ENCODE data around the gene IGFL2.

IGFL2 gene

DNA sequence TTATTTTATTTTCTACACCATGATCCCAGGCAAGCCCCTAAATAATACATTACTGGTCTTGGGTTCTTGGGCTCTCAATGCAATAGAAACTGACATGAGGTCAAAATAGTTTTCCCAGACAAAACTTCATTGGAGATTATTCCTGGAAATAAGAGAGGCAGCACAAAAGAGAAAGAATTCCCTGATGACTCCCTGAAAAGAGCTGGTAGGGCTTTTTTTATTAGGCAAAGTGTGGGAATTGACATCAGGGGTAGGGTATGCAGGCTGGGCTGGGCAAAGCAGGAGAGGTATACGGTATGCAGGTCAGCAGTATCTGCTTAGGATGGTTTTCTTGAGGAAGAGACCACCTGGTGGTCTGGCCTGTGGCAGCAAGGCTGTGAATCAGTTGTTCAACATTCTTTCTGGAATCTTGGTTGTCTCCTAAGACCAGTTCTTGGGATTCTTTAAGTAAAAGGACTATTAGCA, 14.2 kb upstream of the IGFL2 start:
- H3K27ac ChIP-seq = peak overlapping the region; percentile 80
- H2AFZ ChIP-seq = peak overlapping the region; percentile 65
- H3K27me3 ChIP-seq (ENCODE audit: control insufficient read depth, insufficient read depth, low read length) = no peaks in the 10 kb centered on the region
- no peaks in the 10 kb centered on the region for H3K36me3 ChIP-seq (ENCODE audit: control insufficient read depth, insufficient read depth, low read length)
- no peak overlapping the region for H3K9ac ChIP-seq
- peaks cover 6% of the 10 kb centered on the region for H3K4me1 ChIP-seq
- H3K4me2 ChIP-seq (ENCODE audit: low read length) = peak overlapping the region; percentile 0
- H3K79me2 ChIP-seq = no peaks in the 10 kb centered on the region
- H3K4me3 ChIP-seq (ENCODE audit: low read depth, low read length) = no peak overlapping the region
- TF ChIP-seq CTCF (IDR thresholded peaks at IDR 0.05) = no peak
- no peaks in the 10 kb centered on the region for H3K9me3 ChIP-seq (ENCODE audit: control insufficient read depth, low read length)

- TF ChIP-seq CTCF (IDR thresholded peaks at IDR 0.05) = no peak
- H3K27me3 ChIP-seq (ENCODE audit: control insufficient read depth, insufficient read depth, low read length) = no peaks in the 10 kb centered on the region
- no peaks in the 10 kb centered on the region for H3K9me3 ChIP-seq (ENCODE audit: control insufficient read depth, low read length)
Observed at GRCh38 chr19:46134527-46134926, 13.5 kb upstream of the IGFL2 start.

GRCh38 chr19:46137915-46138473, 10.0 kb upstream of the IGFL2 start:
- Histone ChIP-seq H3K27me3 (ENCODE audit: control insufficient read depth, insufficient read depth, low read length) (no peaks in the 10 kb centered on the region), H3K9me3 (ENCODE audit: control insufficient read depth, low read length) (no peaks in the 10 kb centered on the region), H3K9ac (no peak overlapping the region)

More at GRCh38 chr19:46134527-46134926, 13.5 kb upstream of the IGFL2 start:
- Histone ChIP-seq H3K4me3 (ENCODE audit: low read depth, low read length) (no peak overlapping the region), H3K36me3 (ENCODE audit: control insufficient read depth, insufficient read depth, low read length) (no peaks in the 10 kb centered on the region), H2AFZ (no peak overlapping the region), H3K4me1 (peaks cover 6% of the 10 kb centered on the region), H3K79me2 (no peaks in the 10 kb centered on the region), H3K9ac (no peak overlapping the region), H3K4me2 (ENCODE audit: low read length) (no peak overlapping the region), H3K27ac (no peak overlapping the region)

GRCh38 chr19:46141421-46141820, 6.6 kb upstream of the IGFL2 start:
- H3K4me2 ChIP-seq (ENCODE audit: low read length) = no peak overlapping the region
- no peak overlapping the region for H2AFZ ChIP-seq
- no peak overlapping the region for H3K9ac ChIP-seq
- no peaks in the 10 kb centered on the region for H3K4me1 ChIP-seq
- no peak overlapping the region for H3K4me3 ChIP-seq (ENCODE audit: low read depth, low read length)
- no peaks in the 10 kb centered on the region for H3K27me3 ChIP-seq (ENCODE audit: control insufficient read depth, insufficient read depth, low read length)
- no peaks in the 10 kb centered on the region for H3K9me3 ChIP-seq (ENCODE audit: control insufficient read depth, low read length)
- no peak for TF ChIP-seq CTCF (IDR thresholded peaks at IDR 0.05)
- no peak overlapping the region for H3K27ac ChIP-seq
- no peaks in the 10 kb centered on the region for H3K79me2 ChIP-seq
- no peaks in the 10 kb centered on the region for H3K36me3 ChIP-seq (ENCODE audit: control insufficient read depth, insufficient read depth, low read length)

More at GRCh38 chr19:46137915-46138473, 10.0 kb upstream of the IGFL2 start:
- H3K79me2 ChIP-seq = no peaks in the 10 kb centered on the region
- H3K27ac ChIP-seq = no peak overlapping the region
- H3K4me3 ChIP-seq (ENCODE audit: low read depth, low read length) = no peak overlapping the region
- H3K4me1 ChIP-seq = peaks cover 6% of the 10 kb centered on the region
- TF ChIP-seq CTCF (IDR thresholded peaks at IDR 0.05) = no peak
- no peak overlapping the region for H3K4me2 ChIP-seq (ENCODE audit: low read length)
- no peaks in the 10 kb centered on the region for H3K36me3 ChIP-seq (ENCODE audit: control insufficient read depth, insufficient read depth, low read length)
- no peak overlapping the region for H2AFZ ChIP-seq

- H2AFZ ChIP-seq = no peak overlapping the region
- H3K79me2 ChIP-seq = no peaks in the 10 kb centered on the region
- no peak overlapping the region for H3K9ac ChIP-seq
- no peaks in the 10 kb centered on the region for H3K4me1 ChIP-seq
- no peak overlapping the region for H3K27ac ChIP-seq
- no peak overlapping the region for H3K4me3 ChIP-seq (ENCODE audit: low read depth, low read length)
- H3K27me3 ChIP-seq (ENCODE audit: control insufficient read depth, insufficient read depth, low read length) = no peaks in the 10 kb centered on the region
- no peaks in the 10 kb centered on the region for H3K36me3 ChIP-seq (ENCODE audit: control insufficient read depth, insufficient read depth, low read length)
- H3K4me2 ChIP-seq (ENCODE audit: low read length) = no peak overlapping the region
- TF ChIP-seq CTCF (IDR thresholded peaks at IDR 0.05) = no peak
- no peaks in the 10 kb centered on the region for H3K9me3 ChIP-seq (ENCODE audit: control insufficient read depth, low read length)
Observed at GRCh38 chr19:46142294-46142693, 5.7 kb upstream of the IGFL2 start.

Measured in parathyroid adenoma (tissue), 2 donors.